Tibial nerve (tissue), 4 donors: ENCODE measurements around the gene ISG20L2. TPM values are rescaled to one million over a fixed set of nuclear protein-coding genes. Genes with fewer than 3 reads are reported as not detected.

ENCODE experiments used
- DNase-seq, 2 donors: peaks; one replicate each; pipeline ENCODE4 v3.0.0-alpha.2; 2019; ENCODE audit warnings: low spot score in 2 of 2
- H3K27ac ChIP-seq, 4 donors: fragments of 200-600 bp; sonication (generic) in 3 of 4; one replicate each; pipeline ENCODE4 v1.5.1; 2017 to 2019; ENCODE audit warnings: mild to moderate bottlenecking in 1 of 4
- H3K27me3 ChIP-seq, 2 donors: fragments of 200-600 bp; sonication (generic) in 1 of 2; one replicate each; pipeline versions ENCODE4 v1.5.1 to v1.6.0; 2017 to 2019
- H3K36me3 ChIP-seq, 3 donors: fragments of 200-600 bp; sonication (generic); one replicate each; pipeline ENCODE4 v1.5.1; 2018 to 2019
- H3K4me1 ChIP-seq, 4 donors: fragments of 200-600 bp; sonication (generic) in 3 of 4; one replicate each; pipeline ENCODE4 v1.5.1; 2017 to 2019
- H3K4me3 ChIP-seq, 4 donors: fragments of 200-600 bp; sonication (generic) in 3 of 4; one replicate each; pipeline ENCODE4 v1.5.1; 2017 to 2019; ENCODE audit warnings: mild to moderate bottlenecking in 1 of 4, moderate library complexity in 1 of 4
- H3K9me3 ChIP-seq, 4 donors: fragments of 200-600 bp; sonication (generic) in 3 of 4; one replicate each; pipeline ENCODE4 v1.5.1; 2017 to 2019
- CTCF ChIP-seq, 5 experiments: fragments of 200-600 bp in 3 of 5; fragments of 450-650 bp in 2 of 5; sonication (generic) in 3 of 5; IDR thresholded peaks; one replicate each; pipeline ENCODE4 v1.5.1; 2016 to 2019; ENCODE audit warnings: antibody characterized with exemption in 5 of 5, mild to moderate bottlenecking in 3 of 5, moderate library complexity in 2 of 5
- EP300 ChIP-seq, 2 donors: sonication (generic); formaldehyde crosslinking; IDR thresholded peaks; one replicate each; pipeline ENCODE4 v1.6.1; 2017; ENCODE audit warnings: antibody characterized with exemption in 2 of 2, mild to moderate bottlenecking in 1 of 2
- POLR2A ChIP-seq, 2 donors: fragments of 450-650 bp; IDR thresholded peaks; one replicate each; pipeline ENCODE4 v1.6.1; 2017; ENCODE audit warnings: antibody characterized with exemption in 2 of 2, mild to moderate bottlenecking in 2 of 2, moderate library complexity in 2 of 2
- WGBS, 2 donors: methylation state at CpG; one replicate each; pipeline ENCODE4 v1.1.5; 2018; 5-methylcytosine and 5-hydroxymethylcytosine counted together
- total RNA-seq, 4 donors: library from RNA; depleted of rRNA; stranded (reverse); fragments of >200 nt; gene quantifications; one replicate each; pipeline ENCODE4 v1.1.0, GENCODE V29; 2016

Gene ISG20L2
- total RNA-seq, 4 donors from 2014 or later = 10.1 to 24.9 (median 18.6) TPM

- no peak for DNase-seq
- H3K36me3 ChIP-seq = no peaks in the 10 kb centered on the region
- H3K4me1 ChIP-seq = peaks cover 0 to 41% (median 18%) of the 10 kb centered on the region in 4 donors
- no peaks in the 10 kb centered on the region for H3K9me3 ChIP-seq
- WGBS, 2 donors = 50 to 57% methylated on average over 15 to 16 of the region's 16 CpGs
- peaks cover 0 to 53% of the 10 kb centered on the region in 2 donors for H3K27me3 ChIP-seq
- H3K27ac ChIP-seq = no peak overlapping the region
- TF ChIP-seq CTCF (IDR thresholded peaks at IDR 0.05) (no peak), EP300 (IDR thresholded peaks at IDR 0.05) (no peak), POLR2A (IDR thresholded peaks at IDR 0.05) (no peak)
- H3K4me3 ChIP-seq = no peak overlapping the region
Measured at GRCh38 chr1:156692925-156693847, 35.4 kb downstream of the ISG20L2 start.

- Histone ChIP-seq H3K27me3 (peaks cover 0 to 50% of the 10 kb centered on the region in 2 donors), H3K36me3 (no peaks in the 10 kb centered on the region), H3K27ac (no peak overlapping the region), H3K9me3 (no peaks in the 10 kb centered on the region), H3K4me3 (no peak overlapping the region), H3K4me1 (peaks cover 0 to 41% (median 18%) of the 10 kb centered on the region in 4 donors)
- no peak for DNase-seq
- WGBS, 2 donors = 20% methylated on average over 13 of the region's 13 CpGs
- TF ChIP-seq EP300 (IDR thresholded peaks at IDR 0.05) = no peak
- no peak for TF ChIP-seq POLR2A (IDR thresholded peaks at IDR 0.05)
- TF ChIP-seq CTCF (IDR thresholded peaks at IDR 0.05) = no peak
Measured at GRCh38 chr1:156692441-156692924, 36.1 kb downstream of the ISG20L2 start.

GRCh38 chr1:156691665-156692440, 36.7 kb downstream of the ISG20L2 start:
- TF ChIP-seq EP300 (IDR thresholded peaks at IDR 0.05) (no peak), POLR2A (IDR thresholded peaks at IDR 0.05) (no peak), CTCF (IDR thresholded peaks at IDR 0.05) (no peak)
- Histone ChIP-seq H3K4me1 (peaks cover 0 to 41% (median 18%) of the 10 kb centered on the region in 4 donors), H3K27me3 (peaks cover 0 to 45% of the 10 kb centered on the region in 2 donors), H3K4me3 (no peak overlapping the region), H3K27ac (no peak overlapping the region), H3K36me3 (no peaks in the 10 kb centered on the region), H3K9me3 (no peaks in the 10 kb centered on the region)
- DNase-seq = no peak
- 15 to 16% methylated on average over 20 of the region's 20 CpGs for WGBS, 2 donors

GRCh38 chr1:156691191-156691590, 37.4 kb downstream of the ISG20L2 start:
- H3K4me3 ChIP-seq = no peak overlapping the region
- peaks cover 0 to 41% (median 18%) of the 10 kb centered on the region in 4 donors for H3K4me1 ChIP-seq
- no peaks in the 10 kb centered on the region for H3K9me3 ChIP-seq
- no peak overlapping the region for H3K27ac ChIP-seq
- TF ChIP-seq POLR2A (IDR thresholded peaks at IDR 0.05) (no peak), EP300 (IDR thresholded peaks at IDR 0.05) (no peak), CTCF (IDR thresholded peaks at IDR 0.05) (no peak)
- 60 to 66% methylated on average over 8 to 10 of the region's 10 CpGs for WGBS, 2 donors
- peaks cover 0 to 45% of the 10 kb centered on the region in 2 donors for H3K27me3 ChIP-seq
- H3K36me3 ChIP-seq = no peaks in the 10 kb centered on the region
- DNase-seq = no peak
